ENCODE data around the gene NUDT13.
A peak's percentile ranks its signal among the peaks of the same experiment; 100 is the strongest.
"Not testable (repeated sequence)": the region's sequence is repeated elsewhere in the genome, so short reads cannot be mapped to it uniquely, and the experiment has no call there.

NUDT13 gene

DNA sequence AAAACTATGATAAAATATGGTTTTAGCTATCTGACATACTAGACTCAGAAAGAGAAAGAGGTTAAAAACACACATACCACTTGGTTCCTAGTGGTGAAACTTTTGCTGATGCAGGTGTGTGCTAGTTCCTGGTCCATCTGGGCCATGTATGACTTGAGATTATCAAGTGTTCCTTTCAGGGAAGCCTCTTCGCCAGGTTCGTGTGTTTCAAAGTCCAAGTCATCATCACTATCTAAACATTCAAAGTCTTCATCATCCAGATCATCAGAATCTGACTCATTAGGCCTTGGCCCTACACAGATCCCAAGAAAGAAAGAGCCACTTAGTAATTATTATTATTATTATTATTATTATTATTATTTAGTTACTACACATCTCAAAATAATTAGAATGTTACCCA lies 26.4 kb downstream of the NUDT13 start:
- no peak for DNase-seq (ENCODE audit: low read depth, low spot score)
- in situ Hi-C loops (cut with HindIII; ENCODE audit: low sequenced_read_pairs): no loop called here
- TF ChIP-seq, protein P1, sequence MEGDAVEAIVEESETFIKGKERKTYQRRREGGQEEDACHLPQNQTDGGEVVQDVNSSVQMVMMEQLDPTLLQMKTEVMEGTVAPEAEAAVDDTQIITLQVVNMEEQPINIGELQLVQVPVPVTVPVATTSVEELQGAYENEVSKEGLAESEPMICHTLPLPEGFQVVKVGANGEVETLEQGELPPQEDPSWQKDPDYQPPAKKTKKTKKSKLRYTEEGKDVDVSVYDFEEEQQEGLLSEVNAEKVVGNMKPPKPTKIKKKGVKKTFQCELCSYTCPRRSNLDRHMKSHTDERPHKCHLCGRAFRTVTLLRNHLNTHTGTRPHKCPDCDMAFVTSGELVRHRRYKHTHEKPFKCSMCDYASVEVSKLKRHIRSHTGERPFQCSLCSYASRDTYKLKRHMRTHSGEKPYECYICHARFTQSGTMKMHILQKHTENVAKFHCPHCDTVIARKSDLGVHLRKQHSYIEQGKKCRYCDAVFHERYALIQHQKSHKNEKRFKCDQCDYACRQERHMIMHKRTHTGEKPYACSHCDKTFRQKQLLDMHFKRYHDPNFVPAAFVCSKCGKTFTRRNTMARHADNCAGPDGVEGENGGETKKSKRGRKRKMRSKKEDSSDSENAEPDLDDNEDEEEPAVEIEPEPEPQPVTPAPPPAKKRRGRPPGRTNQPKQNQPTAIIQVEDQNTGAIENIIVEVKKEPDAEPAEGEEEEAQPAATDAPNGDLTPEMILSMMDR (IDR thresholded peaks at IDR 0.05; ENCODE audit: low read depth, low read length): no peak
- H3K4me3 ChIP-seq (ENCODE audit: low read depth, low read length): no peak overlapping the region

DNA sequence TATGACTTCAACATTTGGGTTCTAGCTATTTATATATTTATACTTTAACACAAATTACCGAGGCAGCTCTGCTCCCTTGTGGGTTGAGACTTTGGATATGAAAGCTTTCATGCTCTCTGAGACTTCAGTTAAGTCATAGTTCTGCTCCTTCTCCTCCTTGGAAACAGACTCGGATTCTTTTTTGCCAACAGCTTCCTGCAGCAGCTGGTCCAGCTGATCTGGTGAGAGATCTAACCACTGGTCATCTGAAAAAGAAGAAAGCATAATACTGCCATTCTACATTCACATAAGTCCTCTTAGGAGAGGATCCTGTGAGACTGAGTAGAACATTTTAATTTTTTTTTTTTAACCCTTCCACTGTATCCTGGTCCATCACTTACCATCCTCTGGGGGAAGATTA lies 29.0 kb downstream of the NUDT13 start:
- in situ Hi-C loops (cut with HindIII; ENCODE audit: low sequenced_read_pairs): no loop called here

DNA sequence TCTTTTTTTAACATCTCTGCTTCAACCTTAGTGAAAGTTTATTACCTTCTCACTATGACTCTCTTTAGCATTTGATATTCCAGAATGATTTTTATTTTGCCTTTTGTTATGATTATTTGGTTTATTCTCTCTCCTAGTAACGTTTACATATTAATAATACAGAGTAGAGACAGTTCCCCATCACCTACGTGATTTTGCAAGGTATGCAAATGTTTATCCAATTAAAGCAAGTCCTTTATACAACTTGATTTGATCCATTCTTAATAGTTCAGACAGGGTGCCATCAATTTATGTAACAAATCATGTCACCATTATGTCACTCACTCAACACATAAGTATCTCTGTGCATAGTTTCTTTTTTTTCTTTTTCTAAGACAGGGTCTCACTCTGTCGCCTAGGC lies 31.3 kb downstream of the NUDT13 start:
- H3K4me3 ChIP-seq (ENCODE audit: low read depth, low read length): no peak overlapping the region
- DNase-seq (ENCODE audit: low read depth, low spot score): no peak
- in situ Hi-C loops (cut with HindIII; ENCODE audit: low sequenced_read_pairs): no loop called here
- TF ChIP-seq, protein P1 (IDR thresholded peaks at IDR 0.05; ENCODE audit: low read depth, low read length): no peak

More for the DNA sequence above, 29.0 kb downstream of the NUDT13 start:
- no peak for DNase-seq (ENCODE audit: low read depth, low spot score)
- no peak overlapping the region for H3K4me3 ChIP-seq (ENCODE audit: low read depth, low read length)
- TF ChIP-seq, protein P1 (IDR thresholded peaks at IDR 0.05; ENCODE audit: low read depth, low read length): no peak

DNA sequence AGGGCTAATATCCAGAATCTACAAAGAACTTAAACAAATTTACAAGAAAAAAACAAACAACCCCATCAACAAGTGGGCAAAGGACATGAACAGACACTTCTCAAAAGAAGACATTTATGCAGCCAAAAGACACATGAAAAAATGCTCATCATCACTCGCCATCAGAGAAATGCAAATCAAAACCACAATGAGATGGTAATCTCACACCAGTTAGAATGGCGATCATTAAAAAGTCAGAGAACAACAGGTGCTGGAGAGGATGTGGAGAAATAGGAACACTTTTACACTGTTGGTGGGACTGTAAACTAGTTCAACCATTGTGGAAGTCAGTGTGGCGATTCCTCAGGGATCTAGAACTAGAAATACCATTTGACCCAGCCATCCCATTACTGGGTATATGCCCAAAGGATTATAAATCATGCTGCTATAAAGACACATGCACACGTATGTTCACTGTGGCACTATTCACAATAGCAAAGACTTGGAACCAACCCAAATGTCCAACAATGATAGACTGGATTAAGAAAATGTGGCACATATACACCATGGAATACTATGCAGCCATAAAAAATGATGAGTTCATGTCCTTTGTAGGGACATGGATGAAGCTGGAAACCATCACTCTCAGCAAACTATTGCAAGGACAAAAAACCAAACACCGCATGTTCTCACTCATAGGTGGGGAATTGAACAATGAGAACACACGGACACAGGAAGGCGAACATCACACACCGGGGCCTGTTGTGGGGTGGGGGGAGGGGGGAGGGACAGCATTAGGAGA lies 40.6 kb downstream of the NUDT13 start:
- DNase-seq (ENCODE audit: low read depth, low spot score); in situ Hi-C loops (cut with HindIII; ENCODE audit: low sequenced_read_pairs); H3K4me3 ChIP-seq (ENCODE audit: low read depth, low read length): not testable (repeated sequence)

DNA sequence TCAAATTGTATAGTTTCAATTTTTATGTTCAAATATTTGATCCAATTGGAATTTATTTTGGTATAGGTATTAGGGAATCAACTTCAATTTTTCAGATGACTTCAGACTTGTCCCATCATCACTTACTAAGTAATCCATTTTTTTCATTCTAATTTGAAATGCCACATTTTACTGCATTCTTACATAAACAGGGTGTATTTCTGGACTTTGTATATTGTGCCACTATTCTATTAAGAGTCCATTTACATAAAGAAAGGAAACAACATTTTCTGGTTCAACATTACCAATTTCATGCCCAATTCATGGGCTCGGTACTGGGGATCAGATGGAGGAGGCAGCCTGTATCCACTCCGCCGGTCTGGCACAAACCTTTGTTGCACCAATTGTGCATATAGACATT lies 41.8 kb downstream of the NUDT13 start:
- DNase-seq (ENCODE audit: low read depth, low spot score): no peak
- in situ Hi-C loops (cut with HindIII; ENCODE audit: low sequenced_read_pairs): no loop called here
- TF ChIP-seq, protein P1 (IDR thresholded peaks at IDR 0.05; ENCODE audit: low read depth, low read length): no peak
- no peak overlapping the region for H3K4me3 ChIP-seq (ENCODE audit: low read depth, low read length)

DNA sequence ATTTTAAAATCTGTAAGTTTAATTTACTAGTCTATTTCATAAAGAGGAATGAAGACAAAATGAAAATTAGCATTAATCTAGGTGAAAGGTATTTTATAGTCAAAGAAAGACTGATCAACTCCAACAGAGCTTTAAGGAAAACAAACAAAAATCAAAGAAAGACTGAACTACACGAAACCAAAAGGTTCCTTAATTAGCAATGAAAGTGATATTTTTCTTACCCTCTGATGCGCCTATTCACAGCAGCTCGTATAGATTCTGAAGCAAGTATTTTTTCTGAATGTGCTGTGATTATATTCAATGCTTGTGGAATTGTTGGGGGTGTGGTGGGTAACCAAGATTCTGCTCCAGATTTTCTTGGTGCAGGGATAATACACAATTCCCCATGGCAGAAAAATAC lies 45.8 kb downstream of the NUDT13 start:
- in situ Hi-C loops (cut with HindIII; ENCODE audit: low sequenced_read_pairs): no loop called here
- DNase-seq (ENCODE audit: low read depth, low spot score): no peak
- TF ChIP-seq, protein P1 (IDR thresholded peaks at IDR 0.05; ENCODE audit: low read depth, low read length): no peak
- no peak overlapping the region for H3K4me3 ChIP-seq (ENCODE audit: low read depth, low read length)

DNA sequence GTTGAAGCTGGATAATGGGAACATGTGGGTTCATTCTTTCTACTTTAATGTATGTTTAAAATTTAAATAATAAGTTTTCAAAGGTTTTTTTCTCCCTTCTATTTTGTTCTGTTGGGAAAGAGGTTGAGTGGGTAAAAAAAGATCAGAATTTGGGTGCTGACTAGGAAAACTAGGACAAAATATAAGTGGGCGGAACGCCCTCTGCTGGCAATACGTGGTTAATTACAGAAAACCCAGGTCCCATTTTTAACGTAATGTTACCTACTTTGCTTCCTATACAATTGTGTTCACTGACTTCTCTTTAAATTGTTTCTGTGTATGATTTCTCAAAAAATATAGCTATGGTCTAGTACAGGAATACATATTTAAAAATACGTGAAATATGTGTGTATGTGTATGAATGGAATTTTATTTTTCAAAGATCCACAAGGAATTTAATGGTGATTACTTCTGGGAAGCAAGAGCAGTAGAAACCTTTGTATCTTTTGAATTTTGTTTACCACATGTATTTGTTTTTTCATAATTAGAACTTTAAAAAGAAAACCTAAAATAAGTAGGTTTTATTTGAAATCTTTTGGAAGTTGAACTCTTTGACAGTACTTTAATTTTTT lies 48.9 kb downstream of the NUDT13 start:
- in situ Hi-C loops (cut with HindIII; ENCODE audit: low sequenced_read_pairs): no loop called here
- H3K4me3 ChIP-seq (ENCODE audit: low read depth, low read length): no peak overlapping the region
- TF ChIP-seq, protein P1 (IDR thresholded peaks at IDR 0.05; ENCODE audit: low read depth, low read length): peak; percentile 69
- peak; percentile 53 for DNase-seq (ENCODE audit: low read depth, low spot score)
